Measurements from ENCODE around the gene PRSS1.

Gene PRSS1

GRCh38 chr7:142789441-142789840 is 40.2 kb downstream of the PRSS1 start:
- TF ChIP-seq, protein P1, sequence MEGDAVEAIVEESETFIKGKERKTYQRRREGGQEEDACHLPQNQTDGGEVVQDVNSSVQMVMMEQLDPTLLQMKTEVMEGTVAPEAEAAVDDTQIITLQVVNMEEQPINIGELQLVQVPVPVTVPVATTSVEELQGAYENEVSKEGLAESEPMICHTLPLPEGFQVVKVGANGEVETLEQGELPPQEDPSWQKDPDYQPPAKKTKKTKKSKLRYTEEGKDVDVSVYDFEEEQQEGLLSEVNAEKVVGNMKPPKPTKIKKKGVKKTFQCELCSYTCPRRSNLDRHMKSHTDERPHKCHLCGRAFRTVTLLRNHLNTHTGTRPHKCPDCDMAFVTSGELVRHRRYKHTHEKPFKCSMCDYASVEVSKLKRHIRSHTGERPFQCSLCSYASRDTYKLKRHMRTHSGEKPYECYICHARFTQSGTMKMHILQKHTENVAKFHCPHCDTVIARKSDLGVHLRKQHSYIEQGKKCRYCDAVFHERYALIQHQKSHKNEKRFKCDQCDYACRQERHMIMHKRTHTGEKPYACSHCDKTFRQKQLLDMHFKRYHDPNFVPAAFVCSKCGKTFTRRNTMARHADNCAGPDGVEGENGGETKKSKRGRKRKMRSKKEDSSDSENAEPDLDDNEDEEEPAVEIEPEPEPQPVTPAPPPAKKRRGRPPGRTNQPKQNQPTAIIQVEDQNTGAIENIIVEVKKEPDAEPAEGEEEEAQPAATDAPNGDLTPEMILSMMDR (IDR thresholded peaks at IDR 0.05; ENCODE audit: low read depth, low read length) = no peak
- H3K4me3 ChIP-seq (replicated peaks in 1 of 2; ENCODE audit: low read depth in 2 of 2, low read length in 2 of 2) = no peak overlapping the region
- no peak for DNase-seq (ENCODE audit: low read depth in 2 of 2)

GRCh38 chr7:142790056-142790455 is 40.8 kb downstream of the PRSS1 start:
- no peak for DNase-seq (ENCODE audit: low read depth in 2 of 2)
- no peak overlapping the region for H3K4me3 ChIP-seq (replicated peaks in 1 of 2; ENCODE audit: low read depth in 2 of 2, low read length in 2 of 2)
- TF ChIP-seq, protein P1 (IDR thresholded peaks at IDR 0.05; ENCODE audit: low read depth, low read length) = no peak

DNA sequence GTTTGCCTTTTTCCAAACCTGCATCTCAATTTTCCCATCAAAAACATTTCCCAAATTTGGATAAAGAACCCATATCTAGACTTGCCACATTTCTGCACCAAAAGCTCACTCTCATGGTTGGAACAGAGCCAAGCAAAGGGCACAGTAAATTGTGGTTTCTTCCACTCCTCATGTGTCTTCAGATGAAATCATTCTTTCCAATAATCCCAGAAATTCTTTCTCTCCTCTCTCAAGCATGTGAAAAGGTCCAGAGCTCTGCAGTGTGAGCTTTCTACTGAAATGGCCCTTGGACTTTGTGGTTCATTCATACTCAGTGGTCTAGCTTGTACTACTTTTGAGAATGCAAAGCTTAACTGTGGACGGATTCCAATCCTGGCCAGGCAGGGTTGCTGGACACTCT is 41.3 kb downstream of the PRSS1 start:
- no peak overlapping the region for H3K4me3 ChIP-seq (replicated peaks in 1 of 2; ENCODE audit: low read depth in 2 of 2, low read length in 2 of 2)
- TF ChIP-seq, protein P1 (IDR thresholded peaks at IDR 0.05; ENCODE audit: low read depth, low read length) = no peak

DNA sequence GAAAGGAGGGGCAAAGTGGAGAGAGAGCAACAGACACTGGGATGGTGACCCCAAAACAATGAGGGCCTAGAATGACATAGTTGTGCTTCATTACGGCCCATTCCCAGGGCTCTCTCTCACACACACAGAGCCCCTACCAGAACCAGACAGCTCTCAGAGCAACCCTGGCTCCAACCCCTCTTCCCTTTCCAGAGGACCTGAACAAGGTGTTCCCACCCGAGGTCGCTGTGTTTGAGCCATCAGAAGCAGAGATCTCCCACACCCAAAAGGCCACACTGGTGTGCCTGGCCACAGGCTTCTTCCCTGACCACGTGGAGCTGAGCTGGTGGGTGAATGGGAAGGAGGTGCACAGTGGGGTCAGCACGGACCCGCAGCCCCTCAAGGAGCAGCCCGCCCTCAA is 42.2 kb downstream of the PRSS1 start:
- DNase-seq (ENCODE audit: low read depth in 2 of 2) = no peak
- TF ChIP-seq, protein P1 (IDR thresholded peaks at IDR 0.05; ENCODE audit: low read depth, low read length) = no peak
- no peak overlapping the region for H3K4me3 ChIP-seq (replicated peaks in 1 of 2; ENCODE audit: low read depth in 2 of 2, low read length in 2 of 2)

More for the DNA sequence above, 41.3 kb downstream of the PRSS1 start:
- DNase-seq (ENCODE audit: low read depth in 2 of 2) = no peak

- no peak for DNase-seq (ENCODE audit: low read depth in 2 of 2)
- TF ChIP-seq, protein P1 (IDR thresholded peaks at IDR 0.05; ENCODE audit: low read depth, low read length) = no peak
- H3K4me3 ChIP-seq (replicated peaks in 1 of 2; ENCODE audit: low read depth in 2 of 2, low read length in 2 of 2) = no peak overlapping the region
These were observed 42.9 kb downstream of the PRSS1 start for GRCh38 chr7:142792129-142792528.

DNA sequence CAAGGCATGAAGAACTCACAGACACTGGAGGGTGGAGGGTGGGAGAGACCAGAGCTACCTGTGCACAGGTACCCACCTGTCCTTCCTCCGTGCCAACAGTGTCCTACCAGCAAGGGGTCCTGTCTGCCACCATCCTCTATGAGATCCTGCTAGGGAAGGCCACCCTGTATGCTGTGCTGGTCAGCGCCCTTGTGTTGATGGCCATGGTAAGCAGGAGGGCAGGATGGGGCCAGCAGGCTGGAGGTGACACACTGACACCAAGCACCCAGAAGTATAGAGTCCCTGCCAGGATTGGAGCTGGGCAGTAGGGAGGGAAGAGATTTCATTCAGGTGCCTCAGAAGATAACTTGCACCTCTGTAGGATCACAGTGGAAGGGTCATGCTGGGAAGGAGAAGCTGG is 43.3 kb downstream of the PRSS1 start:
- TF ChIP-seq, protein P1 (IDR thresholded peaks at IDR 0.05; ENCODE audit: low read depth, low read length) = no peak
- no peak overlapping the region for H3K4me3 ChIP-seq (replicated peaks in 1 of 2; ENCODE audit: low read depth in 2 of 2, low read length in 2 of 2)
- DNase-seq (ENCODE audit: low read depth in 2 of 2) = no peak

- no peak overlapping the region for H3K4me3 ChIP-seq (replicated peaks in 1 of 2; ENCODE audit: low read depth in 2 of 2, low read length in 2 of 2)
- peak in 1 of 2 donors; percentile 40 for DNase-seq (ENCODE audit: low read depth in 2 of 2)
- TF ChIP-seq, protein P1 (IDR thresholded peaks at IDR 0.05; ENCODE audit: low read depth, low read length) = no peak
These were observed 43.9 kb downstream of the PRSS1 start for GRCh38 chr7:142793156-142793555.
